Eye (tissue), 1 donor: ENCODE data around the gene HES6.
"Not testable (repeated sequence)": the region's sequence is repeated elsewhere in the genome, so short reads cannot be mapped to it uniquely, and the experiment has no call there.

Source experiments
- DNase-seq: peaks from one replicate; pipeline ENCODE4 v3.0.0-alpha.2; 2015

Gene HES6

GRCh38 chr2:238272156-238272555, 32.3 kb upstream of the HES6 start:
- no peak for DNase-seq

DNA sequence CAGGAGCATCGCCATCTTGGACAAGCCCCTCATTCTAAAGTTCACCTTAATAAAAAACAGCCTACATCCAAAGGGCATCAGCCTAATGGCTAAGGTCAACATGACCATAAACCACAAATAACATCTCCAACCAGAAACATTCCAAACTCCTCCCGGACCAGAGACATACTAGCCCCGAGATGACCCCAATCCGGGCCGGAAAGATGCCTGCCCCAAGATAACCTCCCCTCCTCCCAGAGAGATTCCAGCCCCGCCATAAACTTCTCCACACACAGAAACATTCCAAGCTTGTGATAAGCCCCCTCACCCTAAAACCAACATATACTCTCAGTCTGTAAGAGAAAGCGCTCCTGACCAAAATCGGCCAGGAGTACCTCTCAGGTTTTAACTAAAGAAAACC, 31.8 kb upstream of the HES6 start:
- DNase-seq = not testable (repeated sequence)

- DNase-seq = no peak
Observed at GRCh38 chr2:238271061-238271554, 31.3 kb upstream of the HES6 start.

GRCh38 chr2:238270606-238271005, 30.8 kb upstream of the HES6 start:
- no peak for DNase-seq

- no peak for DNase-seq
Observed at GRCh38 chr2:238269741-238270140, 29.9 kb upstream of the HES6 start.

- DNase-seq = no peak
Observed at GRCh38 chr2:238267884-238268680, 28.2 kb upstream of the HES6 start.

- DNase-seq = no peak
Observed at GRCh38 chr2:238267341-238267710, 27.5 kb upstream of the HES6 start.

DNA sequence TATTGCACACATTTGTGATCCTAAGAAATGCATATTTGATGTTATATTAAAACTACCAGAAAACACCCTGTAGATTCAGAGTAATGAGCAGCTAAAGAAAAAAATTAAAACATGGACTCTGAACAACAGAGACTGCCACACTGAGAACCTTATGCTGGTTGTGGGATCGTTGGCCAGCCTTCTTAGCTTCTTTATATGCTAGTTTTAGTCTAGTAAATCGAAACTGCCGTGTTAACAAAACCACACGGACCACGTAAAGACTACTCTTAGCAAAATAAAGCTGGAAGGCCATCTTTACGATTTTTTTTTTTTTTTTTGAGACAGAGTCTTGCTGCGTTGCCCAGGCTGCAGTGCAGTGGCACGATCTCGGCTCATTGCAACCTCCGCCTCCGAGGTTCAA, 25.8 kb upstream of the HES6 start:
- no peak for DNase-seq

DNA sequence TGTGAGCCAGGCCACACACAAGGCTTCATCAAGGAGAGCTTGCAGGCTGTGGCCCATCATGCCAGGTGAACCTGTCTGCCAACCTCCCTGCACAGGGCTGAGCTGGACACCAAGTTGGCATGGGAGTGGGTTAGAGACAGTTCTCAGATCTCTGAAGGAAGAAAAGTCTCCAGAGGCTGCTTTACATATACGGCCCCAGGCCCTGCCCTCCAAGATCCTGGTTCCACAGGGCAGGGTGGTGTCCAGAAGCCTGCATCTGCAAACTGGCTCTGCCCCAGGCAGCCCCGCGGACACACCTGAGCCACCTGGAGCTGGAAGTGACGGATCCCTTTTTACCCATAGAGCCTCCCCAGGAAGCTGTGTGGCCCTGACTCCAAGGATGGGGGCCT, 24.2 kb upstream of the HES6 start:
- DNase-seq = no peak

GRCh38 chr2:238263204-238264071, 23.6 kb upstream of the HES6 start:
- DNase-seq = peak; percentile 94

DNA sequence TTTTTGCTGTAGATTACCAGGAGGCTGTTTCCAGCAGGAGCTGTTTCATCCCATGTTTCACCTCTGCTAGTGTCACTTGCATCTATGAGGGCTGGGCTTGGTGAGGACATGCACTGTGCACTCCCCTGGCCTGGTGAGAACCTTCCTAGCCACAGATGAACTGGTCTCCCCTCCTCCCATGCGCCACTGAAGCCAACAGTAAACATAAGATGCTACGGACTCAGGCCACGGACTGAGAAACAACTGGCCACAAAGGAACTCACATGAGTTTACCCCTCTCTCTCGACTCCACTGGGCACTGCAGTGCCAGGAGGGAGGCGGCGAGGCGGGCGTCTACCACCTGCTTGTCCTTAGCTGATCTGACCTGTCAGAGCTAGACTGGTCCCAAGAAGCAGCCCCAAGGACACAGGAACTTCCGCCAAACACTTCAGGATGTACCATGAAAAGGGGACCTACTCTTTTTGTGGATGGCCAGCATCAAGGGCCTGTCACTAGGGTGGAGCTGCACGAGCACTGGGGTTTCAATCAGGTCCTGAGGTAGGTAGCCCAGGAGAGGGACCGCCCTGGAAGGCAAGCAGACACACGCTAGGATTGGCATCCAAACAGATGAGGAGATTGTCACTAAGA, 22.8 kb upstream of the HES6 start:
- no peak for DNase-seq

DNA sequence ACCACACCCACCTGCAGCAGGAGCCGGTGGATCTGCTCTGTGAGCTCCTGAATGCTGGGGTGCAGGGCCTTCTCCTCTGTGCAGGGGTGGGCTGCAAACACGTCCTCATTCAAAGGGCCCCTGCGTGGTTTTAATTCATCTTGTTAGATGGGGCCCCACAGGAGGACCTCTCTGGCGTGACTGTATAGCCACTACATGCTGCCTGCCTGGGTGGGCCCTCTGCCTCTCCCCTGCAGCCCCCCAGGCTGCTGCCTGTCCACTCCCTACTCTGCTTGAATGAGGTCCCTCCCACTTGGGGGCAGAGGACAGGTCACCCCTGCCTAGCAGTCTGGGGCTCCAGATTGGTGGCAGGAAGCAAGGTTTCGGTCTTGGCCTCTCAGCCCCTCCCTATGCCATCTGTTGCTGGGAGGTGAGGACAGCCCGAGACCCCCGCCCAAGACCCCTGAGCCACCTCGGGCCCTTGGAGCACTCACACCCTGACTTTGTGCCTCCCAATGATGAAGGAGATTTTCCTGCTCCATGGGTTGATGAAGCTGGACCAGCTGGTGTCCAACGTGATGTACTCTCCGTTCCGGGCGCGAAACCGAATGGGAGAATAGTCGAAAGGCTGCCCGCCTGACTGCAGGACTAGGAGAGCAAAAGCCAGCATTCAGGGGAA, 22.0 kb upstream of the HES6 start:
- no peak for DNase-seq

DNA sequence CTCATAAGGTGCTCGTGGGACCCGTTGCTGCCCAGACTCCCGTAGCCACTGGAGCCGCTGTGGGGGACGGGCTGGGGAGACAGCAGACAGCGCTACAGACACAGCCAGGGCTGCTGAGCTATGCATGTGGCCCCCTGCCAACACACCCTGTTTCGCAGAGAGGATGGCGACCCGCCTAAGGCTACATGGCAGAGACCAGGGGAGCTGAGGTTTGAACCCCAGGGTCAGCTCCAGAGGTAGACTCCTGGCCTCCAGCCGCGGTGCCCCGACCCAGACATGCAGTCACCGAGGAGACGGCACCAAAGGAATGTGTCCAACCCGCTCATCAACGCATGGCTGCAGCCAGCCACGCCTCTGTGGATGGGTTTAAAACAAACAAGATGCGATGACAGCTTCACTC, 21.0 kb upstream of the HES6 start:
- DNase-seq = peak; percentile 57

- DNase-seq = no peak
Observed at GRCh38 chr2:238259061-238260020, 19.5 kb upstream of the HES6 start.

- DNase-seq = no peak
Observed at GRCh38 chr2:238257786-238258700, 18.2 kb upstream of the HES6 start.

GRCh38 chr2:238256594-238257104, 16.8 kb upstream of the HES6 start:
- DNase-seq = peak; percentile 90

- DNase-seq = no peak
Observed at GRCh38 chr2:238256111-238256510, 16.3 kb upstream of the HES6 start.

DNA sequence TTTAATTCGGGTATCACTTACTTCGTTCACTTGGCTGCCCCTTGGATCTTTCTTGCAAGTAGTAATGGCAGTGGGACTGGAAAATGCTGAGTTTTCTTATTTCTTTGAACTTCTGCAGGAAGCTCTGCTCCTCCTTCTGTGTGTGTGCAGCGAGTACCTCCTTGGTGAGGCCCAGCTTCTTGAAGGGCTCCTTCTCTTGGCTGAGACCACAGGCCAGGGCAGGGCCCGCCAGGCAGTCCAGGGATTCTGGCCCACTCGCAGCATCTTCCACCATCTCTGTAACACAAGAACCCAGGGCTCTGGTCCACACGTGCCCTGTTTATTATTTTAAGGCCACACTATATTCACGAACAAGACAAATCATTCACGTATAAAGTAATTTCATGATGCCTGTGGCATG, 15.8 kb upstream of the HES6 start:
- DNase-seq = no peak

DNA sequence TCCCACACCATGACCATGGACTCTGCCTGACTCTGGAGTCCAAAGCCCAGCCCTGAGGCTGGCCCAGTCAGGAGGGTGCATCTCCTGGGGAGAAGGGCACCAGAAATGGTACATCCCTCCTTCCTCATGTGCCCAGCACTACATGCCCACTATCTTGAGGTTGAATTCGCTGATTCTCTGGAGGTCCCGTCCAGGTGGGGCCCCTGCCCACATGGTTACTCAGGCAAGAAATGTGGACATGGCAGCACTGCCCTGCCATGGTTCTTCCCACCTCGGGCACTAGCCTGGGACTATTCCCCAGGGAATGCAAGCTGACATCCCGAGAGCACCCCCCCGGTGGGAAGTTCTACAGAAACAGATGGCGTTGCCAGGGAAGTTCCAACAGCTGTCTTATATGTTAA, 15.3 kb upstream of the HES6 start:
- no peak for DNase-seq

GRCh38 chr2:238254095-238254723, 14.4 kb upstream of the HES6 start:
- no peak for DNase-seq
